Testis (tissue), 2 donors: Measurements from ENCODE around the gene XXYLT1.

ENCODE experiments used
- CTCF ChIP-seq, 3 experiments: fragments of 450-650 bp in 2 of 3; fragments of 200-600 bp in 1 of 3; sonication (generic) in 1 of 3; IDR thresholded peaks; one replicate each; pipeline ENCODE4 v1.5.1; 2016 to 2019; ENCODE audit warnings: antibody characterized with exemption in 3 of 3, mild to moderate bottlenecking in 2 of 3, moderate library complexity in 1 of 3
- POLR2A ChIP-seq: fragments of 450-650 bp; IDR thresholded peaks from one replicate; pipeline ENCODE4 v1.6.1; 2017; ENCODE audit warnings: antibody characterized with exemption, mild to moderate bottlenecking, moderate library complexity

DNA sequence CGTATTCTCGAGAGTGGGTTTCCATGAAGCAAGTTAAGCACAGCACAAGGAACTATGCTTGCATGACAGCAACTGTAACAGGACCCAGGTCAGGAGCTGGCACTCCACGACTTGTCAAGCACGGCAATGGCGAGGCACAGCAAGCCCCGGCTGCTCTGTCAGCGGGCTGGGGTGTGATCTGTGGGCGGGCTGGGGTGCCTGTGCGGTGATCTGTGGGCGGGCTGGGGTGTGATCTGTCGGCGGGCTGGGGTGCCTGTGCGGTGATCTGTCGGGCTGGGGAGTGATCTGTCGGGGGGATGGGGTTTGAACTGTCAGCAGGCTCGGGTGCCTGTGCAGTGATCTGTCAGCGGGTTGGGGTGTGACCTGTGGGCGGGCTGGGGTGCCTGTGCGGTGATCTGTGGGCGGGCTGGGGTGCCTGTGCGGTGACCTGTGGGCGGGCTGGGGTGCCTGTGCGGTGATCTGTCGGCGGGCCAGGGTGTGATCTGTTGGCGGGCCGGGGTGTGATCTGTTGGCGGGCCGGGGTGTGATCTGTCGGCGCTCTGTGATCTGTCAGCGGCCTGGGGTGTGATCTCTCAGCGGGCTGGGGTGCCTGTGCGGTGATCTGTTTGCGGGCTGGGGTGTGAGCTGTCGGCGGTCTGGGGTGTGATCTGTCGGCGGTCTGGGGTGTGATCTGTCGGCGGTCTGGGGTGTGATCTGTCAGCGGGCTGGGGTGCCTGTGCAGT, 205.7 kb downstream of the XXYLT1 start:
- TF ChIP-seq CTCF (IDR thresholded peaks at IDR 0.05) (no peak), POLR2A (no peak)
